ENCODE results near the gene ABCD4.

ABCD4 gene

GRCh38 chr14:74248017-74248416 is 54.7 kb downstream of the ABCD4 start:
- no peak overlapping the region for H3K4me3 ChIP-seq (ENCODE audit: low read depth, low read length)
- no peak for TF ChIP-seq CTCF (IDR thresholded peaks at IDR 0.05; ENCODE audit: borderline replicate concordance, insufficient read depth, low read depth, low read length)

GRCh38 chr14:74246542-74246941 is 56.2 kb downstream of the ABCD4 start:
- TF ChIP-seq CTCF (IDR thresholded peaks at IDR 0.05; ENCODE audit: borderline replicate concordance, insufficient read depth, low read depth, low read length): no peak
- no peak overlapping the region for H3K4me3 ChIP-seq (ENCODE audit: low read depth, low read length)

GRCh38 chr14:74245292-74245691 is 57.4 kb downstream of the ABCD4 start:
- TF ChIP-seq CTCF (IDR thresholded peaks at IDR 0.05; ENCODE audit: borderline replicate concordance, insufficient read depth, low read depth, low read length): no peak
- no peak overlapping the region for H3K4me3 ChIP-seq (ENCODE audit: low read depth, low read length)

DNA sequence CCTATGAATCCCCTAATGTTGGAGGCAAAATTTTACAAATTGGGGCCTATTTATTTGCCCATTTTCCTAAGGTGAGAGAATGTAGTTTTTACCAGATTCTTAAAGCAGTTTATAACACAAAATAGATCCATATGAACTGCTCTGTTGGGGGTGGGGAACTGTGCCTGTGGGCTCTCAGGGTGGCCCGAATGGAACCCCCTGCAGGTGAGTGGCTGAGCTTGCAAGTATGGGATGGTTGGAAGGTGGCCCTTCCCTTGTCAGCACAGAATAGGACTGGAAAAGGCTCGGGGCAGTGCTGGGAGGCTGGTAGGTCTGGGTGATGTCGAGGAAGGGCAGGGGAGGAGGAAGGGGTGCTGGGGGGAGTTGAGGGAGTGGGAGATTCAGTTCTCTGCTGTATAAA is 58.6 kb downstream of the ABCD4 start:
- no peak overlapping the region for H3K4me3 ChIP-seq (ENCODE audit: low read depth, low read length)
- peak; percentile 20; the same call in 1 of the 2 replicates for TF ChIP-seq CTCF (IDR thresholded peaks at IDR 0.05; ENCODE audit: borderline replicate concordance, insufficient read depth, low read depth, low read length)

- no peak overlapping the region for H3K4me3 ChIP-seq (ENCODE audit: low read depth, low read length)
- TF ChIP-seq CTCF (IDR thresholded peaks at IDR 0.05; ENCODE audit: borderline replicate concordance, insufficient read depth, low read depth, low read length): no peak
Observed at GRCh38 chr14:74243051-74243450, 59.7 kb downstream of the ABCD4 start.

DNA sequence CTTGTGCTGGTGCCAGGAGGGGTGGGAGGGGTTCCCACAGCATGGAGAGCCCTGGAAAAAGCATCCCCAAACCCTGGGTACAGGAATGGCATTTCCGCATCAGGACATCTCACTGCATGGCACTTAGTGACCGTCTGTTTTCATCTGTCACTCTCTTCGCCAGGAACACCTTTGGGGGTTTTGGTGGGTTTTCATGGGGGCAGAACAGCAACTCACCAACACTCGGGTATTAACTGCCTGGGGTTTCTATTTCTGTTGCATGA is 60.0 kb downstream of the ABCD4 start:
- TF ChIP-seq CTCF (IDR thresholded peaks at IDR 0.05; ENCODE audit: borderline replicate concordance, insufficient read depth, low read depth, low read length): no peak
- no peak overlapping the region for H3K4me3 ChIP-seq (ENCODE audit: low read depth, low read length)

DNA sequence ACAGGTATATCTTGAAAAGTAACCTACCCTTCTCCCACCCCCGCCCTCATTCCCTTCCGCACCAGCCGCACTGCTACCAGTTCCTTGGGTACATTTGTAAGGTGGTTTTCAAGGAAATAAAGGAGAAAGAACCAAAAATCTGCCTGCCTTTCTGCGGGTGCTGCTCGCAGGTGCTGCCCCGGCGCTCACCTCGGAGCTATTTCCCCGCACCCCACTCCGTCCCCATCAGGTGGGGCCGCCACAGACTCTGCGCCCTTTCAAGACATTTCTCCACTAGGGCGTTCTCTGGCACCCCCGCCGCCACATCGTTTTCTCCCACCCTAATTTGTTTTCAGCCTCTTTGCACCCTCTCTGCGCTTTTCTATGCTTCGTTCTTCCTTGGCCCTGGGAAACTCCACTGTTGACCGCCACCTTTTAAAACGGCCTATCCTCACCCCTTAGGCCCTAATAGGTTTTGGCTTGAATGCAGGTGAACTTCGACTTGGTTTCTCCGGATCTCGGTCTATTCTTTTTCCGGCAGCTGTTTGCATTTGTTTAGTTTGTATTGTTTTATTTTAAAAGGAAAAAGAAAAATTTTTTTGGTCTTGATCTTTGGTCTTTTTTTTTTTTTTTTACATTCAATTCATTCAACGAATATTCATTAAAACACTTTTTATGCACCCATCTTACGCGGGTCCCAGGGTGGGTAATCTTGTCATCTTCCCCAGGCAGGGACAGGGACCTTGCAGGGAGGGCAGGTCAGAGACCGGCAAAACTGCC is 60.5 kb downstream of the ABCD4 start:
- H3K4me3 ChIP-seq (ENCODE audit: low read depth, low read length): no peak overlapping the region
- no peak for TF ChIP-seq CTCF (IDR thresholded peaks at IDR 0.05; ENCODE audit: borderline replicate concordance, insufficient read depth, low read depth, low read length)
